SK-N-SH (cell line): ENCODE data around the gene GABRQ. TPM values are rescaled to one million over a fixed set of nuclear protein-coding genes. Genes with fewer than 3 reads are reported as not detected.

Source experiments
- CTCF ChIA-PET: fragments of 300-600, 350-600 bp; formaldehyde crosslinking; extraction: SDS; loops from one replicate; lab custom pipeline; 2021; lab: Yijun Ruan, JAX
- POLR2A ChIA-PET: fragments of 350-600 bp; sonication (Branson Sonifier 250); formaldehyde crosslinking; extraction: SDS; loops from one replicate; lab custom pipeline; 2020; ENCODE audit warnings: antibody characterized with exemption, inconsistent platforms; lab: Yijun Ruan, JAX
- DNase-seq: peaks from one replicate; pipeline ENCODE4 v3.0.0; 2012
- H2AFZ ChIP-seq: fragments of 200-600 bp; sonication (generic); 2 replicates; pipeline ENCODE4 v1.8.1; 2016; ENCODE audit warnings: antibody characterized with exemption, mild to moderate bottlenecking, low read depth
- H3F3A ChIP-seq: fragments of 200-600 bp; sonication (generic); replicated peaks from 2 replicates; pipeline ENCODE3; 2016; ENCODE audit warnings: antibody characterized with exemption, mild to moderate bottlenecking; ENCODE audit not compliant: insufficient read depth
- H3K27ac ChIP-seq, 2 experiments: fragments of 200-500 bp in 1 of 2; fragments of 200-600 bp in 1 of 2; sonication (Bioruptor generic) in 1 of 2; sonication (generic), shearing (Covaris generic) in 1 of 2; 2 replicates each; pipeline versions ENCODE4 v1.5.1 to v1.6.1; 2014 to 2016; ENCODE audit warnings: low read depth in 2 of 2, inconsistent platforms in 1 of 2, low read length in 1 of 2, mild to moderate bottlenecking in 1 of 2, mixed read lengths in 1 of 2
- H3K27me3 ChIP-seq: fragments of 200-600 bp; sonication (generic), shearing (Covaris generic); 2 replicates; pipeline ENCODE4 v1.6.1; 2016; ENCODE audit warnings: mixed run types; ENCODE audit not compliant: insufficient read depth
- H3K36me3 ChIP-seq, 2 experiments: fragments of 200-500 bp in 1 of 2; fragments of 200-600 bp in 1 of 2; sonication (Bioruptor generic) in 1 of 2; sonication (generic) in 1 of 2; replicated peaks in 1 of 2; 2 replicates each; pipeline versions ENCODE3 to v1.5.1; 2014 to 2016; ENCODE audit warnings: low read length in 1 of 2, mild to moderate bottlenecking in 1 of 2; ENCODE audit not compliant: insufficient read depth in 2 of 2, control insufficient read depth in 1 of 2
- H3K4me1 ChIP-seq, 2 experiments: fragments of 200-500 bp in 1 of 2; fragments of 200-600 bp in 1 of 2; sonication (Bioruptor generic) in 1 of 2; sonication (generic), shearing (Covaris generic) in 1 of 2; 2 replicates each; pipeline versions ENCODE4 v1.5.1 to v1.6.1; 2014 to 2016; ENCODE audit warnings: low read depth in 1 of 2, low read length in 1 of 2, mixed run types in 1 of 2; ENCODE audit not compliant: insufficient read depth in 2 of 2, control insufficient read depth in 1 of 2
- H3K4me2 ChIP-seq: fragments of 200-600 bp; sonication (generic), shearing (Covaris generic); 2 replicates; pipeline ENCODE4 v1.6.1; 2017; ENCODE audit warnings: mixed run types
- H3K4me3 ChIP-seq, 2 experiments: fragments of 200-500 bp in 1 of 2; fragments of 200-600 bp in 1 of 2; sonication (Bioruptor generic) in 1 of 2; sonication (generic), shearing (Covaris generic) in 1 of 2; 2 replicates each; pipeline versions ENCODE4 v1.5.1 to v1.8.1; 2014 to 2016; ENCODE audit warnings: low read depth in 2 of 2, inconsistent platforms in 1 of 2, low read length in 1 of 2, mild to moderate bottlenecking in 1 of 2, mixed read lengths in 1 of 2, moderate library complexity in 1 of 2
- H3K79me2 ChIP-seq: fragments of 200-600 bp; sonication (generic); 2 replicates; pipeline ENCODE4 v1.8.1; 2017; ENCODE audit warnings: mild to moderate bottlenecking; ENCODE audit not compliant: insufficient read depth
- H3K9ac ChIP-seq: fragments of 200-600 bp; sonication (generic); 2 replicates; pipeline ENCODE4 v1.6.1; 2017; ENCODE audit warnings: mixed run types
- H3K9me2 ChIP-seq: fragments of 200-600 bp; sonication (generic); 2 replicates; pipeline ENCODE4 v1.6.1; 2017; ENCODE audit warnings: mixed run types
- H3K9me3 ChIP-seq: fragments of 200-600 bp; sonication (generic); 2 replicates; pipeline ENCODE4 v1.6.1; 2017; ENCODE audit warnings: mixed run types, mild to moderate bottlenecking, moderate library complexity
- H4K20me1 ChIP-seq: fragments of 200-600 bp; sonication (generic); 2 replicates; pipeline ENCODE4 v1.6.1; 2017; ENCODE audit warnings: mild to moderate bottlenecking, mixed run types; ENCODE audit not compliant: insufficient read depth
- CHD2 ChIP-seq: fragments of 150-350 bp; IDR thresholded peaks from 2 replicates; pipeline ENCODE4 v1.6.1; 2018; ENCODE audit warnings: low read length; ENCODE audit not compliant: partially characterized antibody
- ELF1 ChIP-seq: IDR thresholded peaks from 2 replicates; pipeline ENCODE4 v1.4.0; 2012
- EP300 ChIP-seq, 2 experiments: IDR thresholded peaks; 2 replicates each; pipeline versions ENCODE4 v1.4.0 to v1.6.1; 2012; ENCODE audit warnings: borderline replicate concordance in 1 of 2, low read depth in 1 of 2, low read length in 1 of 2
- EZH2phosphoT487 ChIP-seq: fragments of 200-600 bp; sonication (generic); IDR thresholded peaks from 2 replicates; pipeline ENCODE4 v1.6.1; 2017; ENCODE audit warnings: low read depth, mixed run types, mild to moderate bottlenecking, antibody characterized with exemption, moderate library complexity, borderline replicate concordance
- FOSL2 ChIP-seq: IDR thresholded peaks from 2 replicates; pipeline ENCODE4 v1.4.0; 2012; ENCODE audit warnings: low read depth, mild to moderate bottlenecking, moderate library complexity, borderline replicate concordance
- FOXJ3 ChIP-seq: sonication (generic); formaldehyde crosslinking; IDR thresholded peaks from 2 replicates; pipeline ENCODE4 v1.5.1; 2020; ENCODE audit warnings: mild to moderate bottlenecking, missing genetic modification reagents
- GATA2 ChIP-seq: sonication (generic); formaldehyde crosslinking; IDR thresholded peaks from 2 replicates; pipeline ENCODE4 v1.5.0; 2020; ENCODE audit warnings: mild to moderate bottlenecking, missing genetic modification reagents
- JUND ChIP-seq: IDR thresholded peaks from 2 replicates; pipeline ENCODE4 v1.4.0; 2012
- MAX ChIP-seq: IDR thresholded peaks from 2 replicates; pipeline ENCODE4 v1.4.0; 2012; ENCODE audit warnings: low read depth
- MEF2A ChIP-seq: IDR thresholded peaks from 2 replicates; pipeline ENCODE4 v1.4.0; 2012; ENCODE audit warnings: low read depth, borderline replicate concordance
- MXI1 ChIP-seq: IDR thresholded peaks from 2 replicates; pipeline ENCODE4 v1.6.1; 2012; ENCODE audit warnings: mild to moderate bottlenecking, low read depth, low read length, improper control_type of control experiment
- NFIC ChIP-seq: IDR thresholded peaks from 2 replicates; pipeline ENCODE4 v1.4.0; 2012; ENCODE audit warnings: borderline replicate concordance
- PBX3 ChIP-seq: IDR thresholded peaks from 2 replicates; pipeline ENCODE4; 2012
- POLR2AphosphoS5 ChIP-seq: IDR thresholded peaks from 2 replicates; pipeline ENCODE4 v1.6.1; 2012; ENCODE audit warnings: low read depth, low read length
- RAD21 ChIP-seq: IDR thresholded peaks from 2 replicates; pipeline ENCODE4 v1.6.1; 2012; ENCODE audit warnings: mild to moderate bottlenecking, low read length
- SIN3A ChIP-seq: IDR thresholded peaks from 2 replicates; pipeline ENCODE4 v1.6.1; 2012; ENCODE audit warnings: low read depth, mild to moderate bottlenecking, low read length, moderate library complexity, borderline replicate concordance
- SMC3 ChIP-seq: IDR thresholded peaks from 2 replicates; pipeline ENCODE4 v1.6.1; 2012; ENCODE audit warnings: low read depth, low read length, improper control_type of control experiment
- TAF1 ChIP-seq: IDR thresholded peaks from 2 replicates; pipeline ENCODE4 v1.6.1; 2012; ENCODE audit warnings: low read depth, mild to moderate bottlenecking, low read length, moderate library complexity, borderline replicate concordance
- TCF12 ChIP-seq: IDR thresholded peaks from 2 replicates; pipeline ENCODE4 v1.4.0; 2012
- WGBS: methylation state at CpG from one replicate; pipeline ENCODE4 v1.1.6; 2017; ENCODE audit warnings: low lambda C conversion rate; 5-methylcytosine and 5-hydroxymethylcytosine counted together
- polyA plus RNA-seq, 3 experiments: library from polyadenylated mRNA; depleted of rRNA; stranded (reverse); fragments of >200 nt; gene quantifications; 2 replicates each; pipeline ENCODE4 v1.2.3, GENCODE V29; 2012
- TF ChIP-seq, protein P1 (sequence below): IDR thresholded peaks from 2 replicates; pipeline ENCODE4 v1.4.0; 2012; ENCODE audit warnings: low read depth, borderline replicate concordance
- TF ChIP-seq, protein P2 (sequence below): IDR thresholded peaks from 2 replicates; pipeline ENCODE4 v1.6.1; 2012; ENCODE audit warnings: mild to moderate bottlenecking, low read depth, low read length, moderate library complexity

Gene GABRQ
- polyA plus RNA-seq, 1 of the 3 experiments (the other 2 are of a cell fraction): 0.02 TPM

DNA sequence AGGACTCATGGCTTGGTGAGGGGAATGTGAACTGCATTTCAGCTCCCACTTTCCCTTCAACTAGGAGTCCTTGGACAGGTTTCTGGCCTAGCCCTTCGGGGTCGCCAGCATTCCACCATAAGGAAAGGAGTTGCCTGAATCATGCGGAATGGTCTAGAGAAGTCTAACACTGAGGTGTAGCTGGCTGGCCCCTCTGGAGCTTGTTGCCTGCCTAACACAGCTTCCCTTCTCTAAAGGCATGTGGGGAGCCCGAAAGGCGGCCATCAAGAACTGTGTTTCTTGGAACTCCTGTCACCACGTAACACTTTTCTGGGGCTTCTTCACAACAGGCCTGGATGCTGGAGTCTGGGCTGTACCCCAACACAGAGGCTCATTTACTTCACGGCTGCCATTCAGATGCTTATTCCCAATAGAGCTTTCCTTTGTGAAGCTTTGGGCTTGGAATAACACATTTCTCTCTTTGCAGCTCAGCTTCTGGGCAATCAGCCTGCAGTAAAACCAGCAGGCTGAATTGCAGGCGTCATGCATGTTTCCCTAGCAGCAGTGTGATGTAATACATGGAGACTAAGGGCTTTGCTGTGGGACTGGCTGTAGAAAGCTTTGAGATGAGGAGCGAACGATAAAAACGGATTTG is 5.4 kb downstream of the GABRQ start:
- Histone ChIP-seq H3K4me3 (no peak overlapping the region), H3K9me3 (no peaks in the 10 kb centered on the region), H3K9ac (no peak overlapping the region), H2AFZ (no peak overlapping the region), H3K27ac (no peak overlapping the region), H3K9me2 (no peaks in the 10 kb centered on the region), H3F3A (no peaks in the 10 kb centered on the region), H3K36me3 (no peaks in the 10 kb centered on the region), H3K27me3 (no peaks in the 10 kb centered on the region; the same call in 1 of the 2 replicates), H3K4me1 (no peaks in the 10 kb centered on the region; a peak in 1 of 4 replicates), H3K4me2 (no peak overlapping the region), H3K79me2 (no peaks in the 10 kb centered on the region), H4K20me1 (no peaks in the 10 kb centered on the region)
- CTCF ChIA-PET: interaction anchor here (0.7 to 5.1 kb wide), 7 partner anchors 10 to 890 kb away, joined by 3 to 78 read pairs (median 15); no protein-coding TSS in a partner anchor
- 64% methylated on average over 9 of the region's 11 CpGs for WGBS
- no peak for DNase-seq
- TF ChIP-seq TCF12 (no peak), RAD21 (no peak), CHD2 (no peak), MEF2A (no peak), MAX (no peak), GATA2 (CRISPR knock-in tag) (no peak), TAF1 (no peak)
- TF ChIP-seq, protein P1, sequence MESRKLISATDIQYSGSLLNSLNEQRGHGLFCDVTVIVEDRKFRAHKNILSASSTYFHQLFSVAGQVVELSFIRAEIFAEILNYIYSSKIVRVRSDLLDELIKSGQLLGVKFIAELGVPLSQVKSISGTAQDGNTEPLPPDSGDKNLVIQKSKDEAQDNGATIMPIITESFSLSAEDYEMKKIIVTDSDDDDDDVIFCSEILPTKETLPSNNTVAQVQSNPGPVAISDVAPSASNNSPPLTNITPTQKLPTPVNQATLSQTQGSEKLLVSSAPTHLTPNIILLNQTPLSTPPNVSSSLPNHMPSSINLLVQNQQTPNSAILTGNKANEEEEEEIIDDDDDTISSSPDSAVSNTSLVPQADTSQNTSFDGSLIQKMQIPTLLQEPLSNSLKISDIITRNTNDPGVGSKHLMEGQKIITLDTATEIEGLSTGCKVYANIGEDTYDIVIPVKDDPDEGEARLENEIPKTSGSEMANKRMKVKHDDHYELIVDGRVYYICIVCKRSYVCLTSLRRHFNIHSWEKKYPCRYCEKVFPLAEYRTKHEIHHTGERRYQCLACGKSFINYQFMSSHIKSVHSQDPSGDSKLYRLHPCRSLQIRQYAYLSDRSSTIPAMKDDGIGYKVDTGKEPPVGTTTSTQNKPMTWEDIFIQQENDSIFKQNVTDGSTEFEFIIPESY: no peak
- POLR2A ChIA-PET: no interaction called here

GRCh38 chrX:152646961-152647360 is 9.3 kb downstream of the GABRQ start:
- H3K79me2 ChIP-seq: no peaks in the 10 kb centered on the region
- no peak overlapping the region for H3K4me3 ChIP-seq
- H3K27me3 ChIP-seq: no peaks in the 10 kb centered on the region
- H3K9ac ChIP-seq: no peak overlapping the region
- H3K36me3 ChIP-seq: no peaks in the 10 kb centered on the region
- no peak overlapping the region for H2AFZ ChIP-seq
- CTCF ChIA-PET: interaction anchor here (1.4 kb wide), 1 partner anchor 14 kb away, joined by 5 read pairs; no protein-coding TSS in a partner anchor
- no peaks in the 10 kb centered on the region for H4K20me1 ChIP-seq
- no peak overlapping the region for H3K4me2 ChIP-seq
- no peak for DNase-seq
- POLR2A ChIA-PET: no interaction called here
- H3K4me1 ChIP-seq: no peaks in the 10 kb centered on the region
- no peaks in the 10 kb centered on the region for H3K9me2 ChIP-seq
- H3K27ac ChIP-seq: no peak overlapping the region
- no peaks in the 10 kb centered on the region for H3F3A ChIP-seq
- no peaks in the 10 kb centered on the region for H3K9me3 ChIP-seq
- 61% methylated on average over 12 of the region's 12 CpGs for WGBS
- TF ChIP-seq NFIC (no peak), PBX3 (no peak), SMC3 (no peak), JUND (no peak), ELF1 (no peak), GATA2 (CRISPR knock-in tag) (no peak), MAX (no peak), EP300 (IDR thresholded peaks at IDR 0.05; ENCODE audit: borderline replicate concordance in 1 of 2, low read depth in 1 of 2, low read length in 1 of 2) (no peak), FOSL2 (no peak), MXI1 (no peak), EZH2phosphoT487 (no peak), POLR2AphosphoS5 (no peak), MEF2A (no peak), SIN3A (no peak), FOXJ3 (CRISPR knock-in tag) (no peak)
- TF ChIP-seq, protein P2, sequence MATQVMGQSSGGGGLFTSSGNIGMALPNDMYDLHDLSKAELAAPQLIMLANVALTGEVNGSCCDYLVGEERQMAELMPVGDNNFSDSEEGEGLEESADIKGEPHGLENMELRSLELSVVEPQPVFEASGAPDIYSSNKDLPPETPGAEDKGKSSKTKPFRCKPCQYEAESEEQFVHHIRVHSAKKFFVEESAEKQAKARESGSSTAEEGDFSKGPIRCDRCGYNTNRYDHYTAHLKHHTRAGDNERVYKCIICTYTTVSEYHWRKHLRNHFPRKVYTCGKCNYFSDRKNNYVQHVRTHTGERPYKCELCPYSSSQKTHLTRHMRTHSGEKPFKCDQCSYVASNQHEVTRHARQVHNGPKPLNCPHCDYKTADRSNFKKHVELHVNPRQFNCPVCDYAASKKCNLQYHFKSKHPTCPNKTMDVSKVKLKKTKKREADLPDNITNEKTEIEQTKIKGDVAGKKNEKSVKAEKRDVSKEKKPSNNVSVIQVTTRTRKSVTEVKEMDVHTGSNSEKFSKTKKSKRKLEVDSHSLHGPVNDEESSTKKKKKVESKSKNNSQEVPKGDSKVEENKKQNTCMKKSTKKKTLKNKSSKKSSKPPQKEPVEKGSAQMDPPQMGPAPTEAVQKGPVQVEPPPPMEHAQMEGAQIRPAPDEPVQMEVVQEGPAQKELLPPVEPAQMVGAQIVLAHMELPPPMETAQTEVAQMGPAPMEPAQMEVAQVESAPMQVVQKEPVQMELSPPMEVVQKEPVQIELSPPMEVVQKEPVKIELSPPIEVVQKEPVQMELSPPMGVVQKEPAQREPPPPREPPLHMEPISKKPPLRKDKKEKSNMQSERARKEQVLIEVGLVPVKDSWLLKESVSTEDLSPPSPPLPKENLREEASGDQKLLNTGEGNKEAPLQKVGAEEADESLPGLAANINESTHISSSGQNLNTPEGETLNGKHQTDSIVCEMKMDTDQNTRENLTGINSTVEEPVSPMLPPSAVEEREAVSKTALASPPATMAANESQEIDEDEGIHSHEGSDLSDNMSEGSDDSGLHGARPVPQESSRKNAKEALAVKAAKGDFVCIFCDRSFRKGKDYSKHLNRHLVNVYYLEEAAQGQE: no peak
